Measurements from ENCODE around the gene ATG2A. TPM values are rescaled to one million over a fixed set of nuclear protein-coding genes. Genes with fewer than 3 reads are reported as not detected.

ATG2A gene
- total and polyA plus RNA-seq, 10 of the 15 experiments (the other 5 are each of a cell fraction or from before 2014, with no cell fraction given), result 0.08 to 19.0 (median 4.6) TPM

DNA sequence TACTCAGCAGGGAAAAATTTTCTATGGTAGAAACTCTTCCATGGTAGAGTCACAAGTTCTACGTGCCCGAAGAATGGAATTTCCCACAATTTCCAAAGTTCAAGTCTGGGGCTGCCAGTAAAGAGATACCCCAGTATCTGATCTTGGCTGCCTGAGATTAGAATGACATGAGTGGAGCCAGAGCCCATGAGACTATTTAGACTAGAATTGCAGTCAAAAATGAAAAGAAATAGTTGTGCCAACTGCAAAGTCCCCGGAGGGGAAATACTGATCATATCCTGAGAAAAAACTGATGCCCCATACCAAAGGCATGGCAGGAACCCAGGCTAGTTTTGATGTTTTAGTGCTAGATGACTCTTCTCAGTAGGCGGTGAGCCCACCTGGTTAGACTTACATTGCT lies 43.7 kb upstream of the ATG2A start:
- no peaks in the 10 kb centered on the region for H3K9me3 ChIP-seq (replicated peaks; ENCODE audit: control insufficient read depth, insufficient read depth, low read length)
- H3K4me2 ChIP-seq (ENCODE audit: control insufficient read depth, insufficient read depth), result no peak overlapping the region
- no peaks in the 10 kb centered on the region for H3K79me2 ChIP-seq (ENCODE audit: control insufficient read depth, insufficient read depth, low read length)
- no TSS peak for BruUV-seq (replicated peaks)
- no peak overlapping the region for H2AFZ ChIP-seq (ENCODE audit: control insufficient read depth, low read depth, low read length)
- SMC1A ChIA-PET (ENCODE audit: uncharacterized antibody, unreplicated experiment), result no interaction called here
- CTCF ChIA-PET, result no interaction called here
- no peaks in the 10 kb centered on the region for H3K36me3 ChIP-seq (ENCODE audit: control insufficient read depth in 2 of 2, insufficient read depth in 2 of 2, low read length in 1 of 2)
- in situ Hi-C loops (cut with MboI), result no loop called here
- no peaks in the 10 kb centered on the region for H4K20me1 ChIP-seq (ENCODE audit: control insufficient read depth, insufficient read depth)
- intact Hi-C loops (cut with micrococcal nuclease; ENCODE audit: unreplicated experiment), result no loop called here
- H3K4me1 ChIP-seq (ENCODE audit: control insufficient read depth, insufficient read depth, low read length), result no peaks in the 10 kb centered on the region
- DNase-seq (ENCODE audit: low read depth, low spot score) (no peak), FAIRE-seq (no peak), ATAC-seq (no peak)
- POLR2A ChIA-PET, result no interaction called here
- no peaks in the 10 kb centered on the region for H3K27me3 ChIP-seq (replicated peaks in 1 of 2; ENCODE audit: control insufficient read depth in 2 of 2, insufficient read depth in 2 of 2, low read length in 1 of 2)
- no peak overlapping the region for H3K27ac ChIP-seq (ENCODE audit: control insufficient read depth, insufficient read depth)
- RAD21 ChIA-PET (ENCODE audit: unreplicated experiment), result no interaction called here
- no peak overlapping the region for H3K4me3 ChIP-seq
- no peak overlapping the region for H3K9ac ChIP-seq (ENCODE audit: control insufficient read depth, insufficient read depth, low read length)
- 42% methylated on average over 4 of the region's 4 CpGs for WGBS (ENCODE audit: insufficient coverage, insufficient replicate concordance, low lambda C conversion rate, missing lambda C conversion rate)
- no peak for TF ChIP-seq CHD1 (IDR thresholded peaks at IDR 0.05; ENCODE audit: low read depth, low read length)
- TF ChIP-seq WRNIP1 (IDR thresholded peaks at IDR 0.05; ENCODE audit: borderline replicate concordance, low read depth, low read length), result no peak
- TF ChIP-seq MEF2B (IDR thresholded peaks at IDR 0.05; ENCODE audit: partially characterized antibody, poor library complexity, severe bottlenecking), result no peak
- no peak for TF ChIP-seq DPF2 (IDR thresholded peaks at IDR 0.05)
- TF ChIP-seq NR2C1 (IDR thresholded peaks at IDR 0.05), result no peak
- TF ChIP-seq SMAD1 (IDR thresholded peaks at IDR 0.05; ENCODE audit: low read depth, partially characterized antibody), result no peak
- no peak for TF ChIP-seq BCLAF1 (IDR thresholded peaks at IDR 0.05)
- TF ChIP-seq, protein P1, sequence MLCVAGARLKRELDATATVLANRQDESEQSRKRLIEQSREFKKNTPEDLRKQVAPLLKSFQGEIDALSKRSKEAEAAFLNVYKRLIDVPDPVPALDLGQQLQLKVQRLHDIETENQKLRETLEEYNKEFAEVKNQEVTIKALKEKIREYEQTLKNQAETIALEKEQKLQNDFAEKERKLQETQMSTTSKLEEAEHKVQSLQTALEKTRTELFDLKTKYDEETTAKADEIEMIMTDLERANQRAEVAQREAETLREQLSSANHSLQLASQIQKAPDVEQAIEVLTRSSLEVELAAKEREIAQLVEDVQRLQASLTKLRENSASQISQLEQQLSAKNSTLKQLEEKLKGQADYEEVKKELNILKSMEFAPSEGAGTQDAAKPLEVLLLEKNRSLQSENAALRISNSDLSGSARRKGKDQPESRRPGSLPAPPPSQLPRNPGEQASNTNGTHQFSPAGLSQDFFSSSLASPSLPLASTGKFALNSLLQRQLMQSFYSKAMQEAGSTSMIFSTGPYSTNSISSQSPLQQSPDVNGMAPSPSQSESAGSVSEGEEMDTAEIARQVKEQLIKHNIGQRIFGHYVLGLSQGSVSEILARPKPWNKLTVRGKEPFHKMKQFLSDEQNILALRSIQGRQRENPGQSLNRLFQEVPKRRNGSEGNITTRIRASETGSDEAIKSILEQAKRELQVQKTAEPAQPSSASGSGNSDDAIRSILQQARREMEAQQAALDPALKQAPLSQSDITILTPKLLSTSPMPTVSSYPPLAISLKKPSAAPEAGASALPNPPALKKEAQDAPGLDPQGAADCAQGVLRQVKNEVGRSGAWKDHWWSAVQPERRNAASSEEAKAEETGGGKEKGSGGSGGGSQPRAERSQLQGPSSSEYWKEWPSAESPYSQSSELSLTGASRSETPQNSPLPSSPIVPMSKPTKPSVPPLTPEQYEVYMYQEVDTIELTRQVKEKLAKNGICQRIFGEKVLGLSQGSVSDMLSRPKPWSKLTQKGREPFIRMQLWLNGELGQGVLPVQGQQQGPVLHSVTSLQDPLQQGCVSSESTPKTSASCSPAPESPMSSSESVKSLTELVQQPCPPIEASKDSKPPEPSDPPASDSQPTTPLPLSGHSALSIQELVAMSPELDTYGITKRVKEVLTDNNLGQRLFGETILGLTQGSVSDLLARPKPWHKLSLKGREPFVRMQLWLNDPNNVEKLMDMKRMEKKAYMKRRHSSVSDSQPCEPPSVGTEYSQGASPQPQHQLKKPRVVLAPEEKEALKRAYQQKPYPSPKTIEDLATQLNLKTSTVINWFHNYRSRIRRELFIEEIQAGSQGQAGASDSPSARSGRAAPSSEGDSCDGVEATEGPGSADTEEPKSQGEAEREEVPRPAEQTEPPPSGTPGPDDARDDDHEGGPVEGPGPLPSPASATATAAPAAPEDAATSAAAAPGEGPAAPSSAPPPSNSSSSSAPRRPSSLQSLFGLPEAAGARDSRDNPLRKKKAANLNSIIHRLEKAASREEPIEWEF (IDR thresholded peaks at IDR 0.05; ENCODE audit: insufficient replicate concordance, low read depth, low read length), result no peak
- TF ChIP-seq, protein P2, sequence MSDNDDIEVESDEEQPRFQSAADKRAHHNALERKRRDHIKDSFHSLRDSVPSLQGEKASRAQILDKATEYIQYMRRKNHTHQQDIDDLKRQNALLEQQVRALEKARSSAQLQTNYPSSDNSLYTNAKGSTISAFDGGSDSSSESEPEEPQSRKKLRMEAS (IDR thresholded peaks at IDR 0.05; ENCODE audit: low read depth, low read length), result no peak
- TF ChIP-seq MEF2A (IDR thresholded peaks at IDR 0.05; ENCODE audit: insufficient read depth, low read depth, low read length), result no peak
- no peak for TF ChIP-seq RB1 (IDR thresholded peaks at IDR 0.05; ENCODE audit: borderline replicate concordance)
- TF ChIP-seq, protein P3, sequence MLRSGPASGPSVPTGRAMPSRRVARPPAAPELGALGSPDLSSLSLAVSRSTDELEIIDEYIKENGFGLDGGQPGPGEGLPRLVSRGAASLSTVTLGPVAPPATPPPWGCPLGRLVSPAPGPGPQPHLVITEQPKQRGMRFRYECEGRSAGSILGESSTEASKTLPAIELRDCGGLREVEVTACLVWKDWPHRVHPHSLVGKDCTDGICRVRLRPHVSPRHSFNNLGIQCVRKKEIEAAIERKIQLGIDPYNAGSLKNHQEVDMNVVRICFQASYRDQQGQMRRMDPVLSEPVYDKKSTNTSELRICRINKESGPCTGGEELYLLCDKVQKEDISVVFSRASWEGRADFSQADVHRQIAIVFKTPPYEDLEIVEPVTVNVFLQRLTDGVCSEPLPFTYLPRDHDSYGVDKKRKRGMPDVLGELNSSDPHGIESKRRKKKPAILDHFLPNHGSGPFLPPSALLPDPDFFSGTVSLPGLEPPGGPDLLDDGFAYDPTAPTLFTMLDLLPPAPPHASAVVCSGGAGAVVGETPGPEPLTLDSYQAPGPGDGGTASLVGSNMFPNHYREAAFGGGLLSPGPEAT (IDR thresholded peaks at IDR 0.05; ENCODE audit: low read depth), result no peak
- TF ChIP-seq HDGF (IDR thresholded peaks at IDR 0.05), result no peak
